Thyroid gland (tissue), 4 donors: Measurements from ENCODE around the gene GFRA4. TPM values are rescaled to one million over a fixed set of nuclear protein-coding genes. Genes with fewer than 3 reads are reported as not detected.

Experiments used
- DNase-seq, 2 donors: peaks; one replicate each; pipeline ENCODE4 v3.0.0-alpha.2; 2019
- H3K27ac ChIP-seq, 3 donors: fragments of 200-600 bp; sonication (generic); 1 replicate in 2 of 3; 2 replicates in 1 of 3; pipeline ENCODE4 v1.5.1; 2016 to 2019; ENCODE audit warnings: mild to moderate bottlenecking in 1 of 3, moderate library complexity in 1 of 3
- H3K27me3 ChIP-seq: fragments of 200-600 bp; sonication (generic); one replicate; pipeline ENCODE4 v1.5.1; 2019
- H3K36me3 ChIP-seq, 2 donors: fragments of 200-600 bp; sonication (generic); one replicate each; pipeline ENCODE4 v1.5.1; 2016 to 2019
- H3K4me1 ChIP-seq, 2 donors: fragments of 200-600 bp; sonication (generic); one replicate each; pipeline ENCODE4 v1.5.1; 2017 to 2019
- H3K4me3 ChIP-seq, 3 donors: fragments of 200-600 bp; sonication (generic); replicated peaks in 1 of 3; 1 replicate in 2 of 3; 2 replicates in 1 of 3; pipeline ENCODE4 v1.5.1; 2016; ENCODE audit warnings: mild to moderate bottlenecking in 1 of 3
- H3K9me3 ChIP-seq: fragments of 200-600 bp; sonication (generic); one replicate; pipeline ENCODE4 v1.5.1; 2017
- POLR2A ChIP-seq, 2 donors: fragments of 450-650 bp; IDR thresholded peaks; one replicate each; pipeline ENCODE4 v1.6.1; 2017; ENCODE audit warnings: antibody characterized with exemption in 2 of 2, mild to moderate bottlenecking in 2 of 2, moderate library complexity in 1 of 2
- WGBS, 2 donors: methylation state at CpG; one replicate each; pipeline ENCODE4 v1.1.5; 2017; 5-methylcytosine and 5-hydroxymethylcytosine counted together
- intact Hi-C: fragments of 100-400 bp; cut with DNase I; formaldehyde crosslinking; loops from one replicate; pipeline ENCODE4 v1.15.1; 2023
- total RNA-seq, 4 donors: library from RNA; depleted of rRNA; stranded (reverse); fragments of >200 nt; gene quantifications; one replicate each; pipeline ENCODE4 v1.2.3, GENCODE V29; 2016
- TF ChIP-seq, protein P1 (sequence below), 6 experiments: fragments of 200-600 bp in 3 of 6; fragments of 450-650 bp in 3 of 6; sonication (generic) in 3 of 6; IDR thresholded peaks; one replicate each; pipeline ENCODE4 v1.5.1; 2016 to 2019; ENCODE audit warnings: antibody characterized with exemption in 6 of 6, mild to moderate bottlenecking in 2 of 6, inconsistent platforms in 1 of 6, moderate library complexity in 1 of 6

The GFRA4 gene
- total RNA-seq, 4 donors from 2014 or later, result 0.81 to 3.0 (median 3.0) TPM; not detected in 1

DNA sequence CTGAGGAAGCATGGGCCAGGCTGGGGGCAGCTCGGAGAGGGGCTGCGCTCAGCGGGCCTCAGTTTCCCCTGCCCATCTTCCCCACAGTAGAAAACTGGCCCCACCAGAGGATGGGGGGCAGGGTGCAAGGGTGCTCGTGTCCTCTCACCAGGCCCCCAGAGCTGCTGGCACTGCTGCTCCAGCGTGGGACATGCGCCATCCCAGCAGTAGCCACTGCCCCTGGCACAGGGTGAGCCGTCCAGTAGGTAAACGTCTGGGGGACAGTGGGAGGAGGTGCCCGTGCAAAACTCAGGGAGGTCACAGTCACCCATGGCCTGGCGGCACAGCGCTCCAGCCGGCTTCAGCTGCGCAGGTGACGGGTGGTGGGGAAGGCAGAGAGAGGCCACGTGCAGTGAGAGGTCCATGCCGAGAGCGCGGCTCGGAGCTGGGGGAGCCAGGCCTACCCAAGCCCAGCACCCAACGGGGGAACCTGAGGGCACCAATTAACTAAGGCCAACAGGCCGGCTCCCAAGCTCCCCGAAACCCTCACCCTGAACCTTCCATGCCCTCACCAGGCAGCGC lies 8.9 kb upstream of the GFRA4 start:
- no peak for DNase-seq
- Histone ChIP-seq H3K4me3 (no peak overlapping the region), H3K4me1 (peaks cover 4 to 8% of the 10 kb centered on the region in 2 donors), H3K27me3 (no peaks in the 10 kb centered on the region), H3K27ac (no peak overlapping the region), H3K9me3 (no peaks in the 10 kb centered on the region), H3K36me3 (no peaks in the 10 kb centered on the region)
- intact Hi-C loops, result loop anchor here (10.0 kb wide), 1 partner anchor 413 kb away; no protein-coding TSS in a partner anchor
- WGBS, 2 donors, result 47 to 53% methylated on average over 17 to 22 of the region's 23 CpGs
- TF ChIP-seq, protein P1, sequence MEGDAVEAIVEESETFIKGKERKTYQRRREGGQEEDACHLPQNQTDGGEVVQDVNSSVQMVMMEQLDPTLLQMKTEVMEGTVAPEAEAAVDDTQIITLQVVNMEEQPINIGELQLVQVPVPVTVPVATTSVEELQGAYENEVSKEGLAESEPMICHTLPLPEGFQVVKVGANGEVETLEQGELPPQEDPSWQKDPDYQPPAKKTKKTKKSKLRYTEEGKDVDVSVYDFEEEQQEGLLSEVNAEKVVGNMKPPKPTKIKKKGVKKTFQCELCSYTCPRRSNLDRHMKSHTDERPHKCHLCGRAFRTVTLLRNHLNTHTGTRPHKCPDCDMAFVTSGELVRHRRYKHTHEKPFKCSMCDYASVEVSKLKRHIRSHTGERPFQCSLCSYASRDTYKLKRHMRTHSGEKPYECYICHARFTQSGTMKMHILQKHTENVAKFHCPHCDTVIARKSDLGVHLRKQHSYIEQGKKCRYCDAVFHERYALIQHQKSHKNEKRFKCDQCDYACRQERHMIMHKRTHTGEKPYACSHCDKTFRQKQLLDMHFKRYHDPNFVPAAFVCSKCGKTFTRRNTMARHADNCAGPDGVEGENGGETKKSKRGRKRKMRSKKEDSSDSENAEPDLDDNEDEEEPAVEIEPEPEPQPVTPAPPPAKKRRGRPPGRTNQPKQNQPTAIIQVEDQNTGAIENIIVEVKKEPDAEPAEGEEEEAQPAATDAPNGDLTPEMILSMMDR (IDR thresholded peaks at IDR 0.05), result no peak
- TF ChIP-seq POLR2A (IDR thresholded peaks at IDR 0.05), result no peak

DNA sequence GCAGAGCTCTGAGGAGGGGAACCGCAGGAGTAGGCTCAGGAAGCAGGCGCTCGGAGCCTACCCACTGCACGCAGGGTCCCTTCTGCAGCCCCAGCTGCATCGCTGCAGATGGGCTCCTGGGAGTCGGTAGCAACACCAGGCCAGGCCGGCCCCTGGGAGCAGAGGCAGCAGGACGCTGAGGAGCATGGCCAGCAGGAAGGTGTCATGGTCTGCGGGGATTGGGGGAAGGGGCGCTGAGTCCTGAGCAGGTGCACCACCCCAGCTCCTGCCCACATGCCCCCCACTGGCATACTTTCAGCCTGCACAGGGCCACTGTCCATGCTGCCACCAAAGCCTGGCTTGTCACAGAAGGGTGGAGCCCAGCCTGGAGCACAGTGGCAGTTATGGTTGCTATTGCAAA lies 7.7 kb upstream of the GFRA4 start:
- Histone ChIP-seq H3K4me1 (peaks cover 5 to 8% of the 10 kb centered on the region in 2 donors), H3K36me3 (no peaks in the 10 kb centered on the region), H3K4me3 (no peak overlapping the region), H3K27me3 (no peaks in the 10 kb centered on the region), H3K9me3 (no peaks in the 10 kb centered on the region), H3K27ac (no peak overlapping the region)
- TF ChIP-seq POLR2A (IDR thresholded peaks at IDR 0.05), result no peak
- TF ChIP-seq, protein P1 (IDR thresholded peaks at IDR 0.05), result no peak
- DNase-seq, result no peak
- 81 to 89% methylated on average over 5 to 8 of the region's 10 CpGs for WGBS, 2 donors
- intact Hi-C loops, result loop anchor here (10.0 kb wide), 1 partner anchor 414 kb away; no protein-coding TSS in a partner anchor

DNA sequence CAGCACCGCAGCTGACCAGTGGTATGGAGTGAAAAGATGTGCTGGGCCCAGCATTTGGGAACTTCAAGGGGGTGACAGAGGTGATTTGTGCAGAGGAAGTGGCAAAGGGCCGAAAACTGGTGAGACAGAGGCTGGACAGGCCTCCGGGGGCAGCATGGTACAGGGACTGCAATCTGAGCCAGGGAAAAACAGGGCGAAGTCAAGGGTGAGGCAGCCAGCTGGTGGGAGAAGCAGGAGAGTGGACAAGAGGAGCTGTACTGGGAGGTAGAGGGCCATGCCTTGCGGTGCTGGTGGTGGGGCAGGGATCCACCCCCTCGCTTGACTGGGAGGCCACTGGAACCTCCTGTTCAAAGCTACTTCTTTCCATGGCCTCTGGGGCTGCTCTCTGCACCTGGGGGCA lies 7.3 kb upstream of the GFRA4 start:
- TF ChIP-seq, protein P1 (IDR thresholded peaks at IDR 0.05), result no peak
- TF ChIP-seq POLR2A (IDR thresholded peaks at IDR 0.05), result no peak
- Histone ChIP-seq H3K27me3 (no peaks in the 10 kb centered on the region), H3K4me1 (peaks cover 5 to 8% of the 10 kb centered on the region in 2 donors), H3K27ac (no peak overlapping the region), H3K36me3 (no peaks in the 10 kb centered on the region), H3K4me3 (no peak overlapping the region), H3K9me3 (no peaks in the 10 kb centered on the region)
- DNase-seq, result no peak
- intact Hi-C loops, result loop anchor here (10.0 kb wide), 1 partner anchor 414 kb away; no protein-coding TSS in a partner anchor
- 53 to 64% methylated on average over 6 of the region's 6 CpGs for WGBS, 2 donors

DNA sequence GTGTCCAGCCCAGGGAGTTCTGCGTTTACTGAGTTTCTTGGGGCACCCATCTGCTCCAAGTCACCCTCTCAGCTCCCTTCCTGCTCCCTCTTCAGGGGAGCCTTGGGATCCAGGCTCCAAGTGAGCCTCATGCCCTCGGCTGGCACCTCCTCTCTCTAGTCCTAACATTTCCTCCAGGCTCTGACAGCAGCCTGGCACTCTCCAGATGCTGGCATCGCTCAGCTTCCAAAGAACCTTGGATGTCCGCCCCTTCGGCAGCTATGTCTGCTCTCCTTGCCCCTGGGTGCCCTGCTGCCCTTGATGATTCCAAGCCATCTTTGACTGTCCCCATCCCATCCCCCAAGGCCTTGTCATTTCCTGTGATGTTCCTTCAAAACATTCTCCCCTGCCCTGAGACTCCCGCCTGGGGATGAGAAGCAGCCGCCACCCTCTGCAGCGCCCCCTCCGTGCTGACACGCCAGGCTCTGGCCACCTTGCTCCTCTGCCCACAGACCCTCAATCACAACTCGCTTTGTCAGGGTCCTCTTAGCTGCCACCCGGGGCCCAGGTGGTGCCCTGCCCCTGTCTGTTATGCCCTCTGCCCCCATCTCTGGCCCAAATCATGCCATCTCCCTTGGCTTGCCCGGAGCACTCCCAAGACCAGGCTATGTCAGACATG lies 6.6 kb upstream of the GFRA4 start:
- Histone ChIP-seq H3K27ac (no peak overlapping the region), H3K27me3 (no peaks in the 10 kb centered on the region), H3K4me1 (peaks cover 5 to 8% of the 10 kb centered on the region in 2 donors), H3K36me3 (no peaks in the 10 kb centered on the region), H3K9me3 (no peaks in the 10 kb centered on the region), H3K4me3 (no peak overlapping the region)
- intact Hi-C loops, result loop anchor here (10.0 kb wide), 1 partner anchor 415 kb away; no protein-coding TSS in a partner anchor
- no peak for DNase-seq
- no peak for TF ChIP-seq POLR2A (IDR thresholded peaks at IDR 0.05)
- TF ChIP-seq, protein P1 (IDR thresholded peaks at IDR 0.05), result no peak
- 86 to 93% methylated on average over 13 of the region's 13 CpGs for WGBS, 2 donors

DNA sequence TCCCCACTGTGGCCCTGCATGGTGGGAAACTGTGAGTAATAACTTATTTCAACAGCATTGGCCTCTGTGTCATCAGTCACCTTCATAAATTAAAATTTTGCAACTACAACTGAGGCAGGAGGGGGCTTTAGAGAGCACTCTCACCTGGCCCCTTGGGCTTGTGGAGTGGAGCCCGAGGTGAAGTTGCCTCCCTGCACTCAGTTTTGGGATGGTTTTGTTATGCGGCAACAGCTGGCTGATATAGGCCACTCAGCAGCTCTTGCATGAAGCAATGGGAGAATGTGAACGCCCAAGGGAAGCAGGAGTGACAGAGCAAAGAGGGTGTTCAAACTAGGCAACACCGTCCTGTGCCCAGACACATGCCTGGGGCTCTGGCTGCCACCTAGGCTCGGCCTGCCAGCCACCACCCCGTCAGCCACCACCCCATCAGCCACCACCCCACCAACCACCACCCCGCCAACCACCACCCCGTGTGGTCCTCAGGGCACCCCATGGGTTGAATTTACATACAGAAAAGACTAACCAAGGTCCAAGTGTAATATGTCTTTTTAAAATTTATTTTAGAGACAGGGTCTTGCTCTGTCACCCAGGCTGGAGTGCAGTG lies 4.3 kb upstream of the GFRA4 start:
- Histone ChIP-seq H3K36me3 (no peaks in the 10 kb centered on the region), H3K27me3 (no peaks in the 10 kb centered on the region), H3K9me3 (no peaks in the 10 kb centered on the region), H3K4me3 (no peak overlapping the region), H3K27ac (no peak overlapping the region), H3K4me1 (peaks cover 5 to 7% of the 10 kb centered on the region in 2 donors)
- TF ChIP-seq, protein P1 (IDR thresholded peaks at IDR 0.05), result no peak
- no peak for TF ChIP-seq POLR2A (IDR thresholded peaks at IDR 0.05)
- whole genome bisulfite sequencing, 2 donors, result 88 to 95% methylated on average over 8 of the region's 8 CpGs
- no peak for DNase-seq
- intact Hi-C loops, result no loop called here
